GM13976 (cell line): ENCODE results near the gene PRSS36.

Source experiments
- DNase-seq: peaks from one replicate; pipeline ENCODE4 v3.0.0; 2012; ENCODE audit warnings: low spot score
- in situ Hi-C: fragments of 300-500 bp; cut with MboI; formaldehyde crosslinking; loops from one replicate; pipeline ENCODE4 v1.12.0; 2022; ENCODE audit warnings: low sequenced_read_pairs, mixed read lengths, inconsistent platforms; ENCODE audit not compliant: unreplicated experiment
- TF ChIP-seq, protein P1 (sequence below): IDR thresholded peaks from 2 replicates; pipeline ENCODE4 v1.5.1; 2012; ENCODE audit warnings: borderline replicate concordance, mild to moderate bottlenecking; ENCODE audit not compliant: insufficient read depth; ENCODE audit errors: extremely low read depth, missing control alignments, control extremely low read depth

Gene PRSS36

DNA sequence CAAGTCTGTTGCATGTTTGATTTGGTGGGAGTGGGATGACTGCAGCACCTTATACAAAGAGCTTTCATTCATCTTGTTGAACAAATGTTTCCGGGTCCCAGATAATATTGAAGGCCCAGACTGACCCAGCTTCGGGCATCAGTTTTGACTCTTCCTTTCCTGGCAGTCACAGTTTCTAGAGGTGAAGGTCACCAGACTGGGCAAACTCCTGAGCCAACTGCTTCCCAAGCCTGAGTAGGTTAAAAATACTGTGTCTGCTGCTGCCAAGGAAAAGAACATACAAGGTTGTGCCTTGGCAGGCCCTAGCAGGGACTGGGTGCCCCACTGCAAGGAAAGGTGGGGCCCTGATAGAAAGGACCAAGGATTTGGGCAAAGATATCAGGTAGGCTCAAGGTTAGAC is 37.2 kb downstream of the PRSS36 start:
- TF ChIP-seq, protein P1, sequence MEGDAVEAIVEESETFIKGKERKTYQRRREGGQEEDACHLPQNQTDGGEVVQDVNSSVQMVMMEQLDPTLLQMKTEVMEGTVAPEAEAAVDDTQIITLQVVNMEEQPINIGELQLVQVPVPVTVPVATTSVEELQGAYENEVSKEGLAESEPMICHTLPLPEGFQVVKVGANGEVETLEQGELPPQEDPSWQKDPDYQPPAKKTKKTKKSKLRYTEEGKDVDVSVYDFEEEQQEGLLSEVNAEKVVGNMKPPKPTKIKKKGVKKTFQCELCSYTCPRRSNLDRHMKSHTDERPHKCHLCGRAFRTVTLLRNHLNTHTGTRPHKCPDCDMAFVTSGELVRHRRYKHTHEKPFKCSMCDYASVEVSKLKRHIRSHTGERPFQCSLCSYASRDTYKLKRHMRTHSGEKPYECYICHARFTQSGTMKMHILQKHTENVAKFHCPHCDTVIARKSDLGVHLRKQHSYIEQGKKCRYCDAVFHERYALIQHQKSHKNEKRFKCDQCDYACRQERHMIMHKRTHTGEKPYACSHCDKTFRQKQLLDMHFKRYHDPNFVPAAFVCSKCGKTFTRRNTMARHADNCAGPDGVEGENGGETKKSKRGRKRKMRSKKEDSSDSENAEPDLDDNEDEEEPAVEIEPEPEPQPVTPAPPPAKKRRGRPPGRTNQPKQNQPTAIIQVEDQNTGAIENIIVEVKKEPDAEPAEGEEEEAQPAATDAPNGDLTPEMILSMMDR = no peak
- in situ Hi-C loops = no loop called here
- DNase-seq = no peak

DNA sequence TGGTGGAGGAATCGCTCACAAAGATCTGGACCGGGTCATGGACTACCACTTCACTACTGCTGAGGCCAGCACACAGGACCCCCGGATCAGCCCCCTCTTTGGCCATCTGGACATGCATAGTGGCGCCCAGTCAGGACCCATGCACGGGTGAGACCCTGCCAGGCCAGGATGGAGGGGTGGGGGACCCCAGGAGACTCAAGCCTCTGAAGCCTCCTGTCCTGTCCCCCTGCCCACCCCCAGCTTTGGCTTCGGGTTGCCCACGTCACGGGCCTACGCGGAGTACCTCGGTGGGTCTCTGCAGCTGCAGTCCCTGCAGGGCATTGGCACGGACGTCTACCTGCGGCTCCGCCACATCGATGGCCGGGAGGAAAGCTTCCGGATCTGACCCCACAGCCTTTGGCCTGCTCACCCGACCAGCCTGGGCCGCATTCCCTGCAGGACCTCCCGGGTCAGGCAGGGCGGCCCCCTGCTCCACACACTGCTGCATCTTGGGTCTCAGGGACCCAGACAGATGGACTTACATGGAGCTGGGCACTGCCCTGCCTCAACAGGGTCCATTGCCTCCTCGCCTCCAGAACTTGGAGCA is 37.9 kb downstream of the PRSS36 start:
- TF ChIP-seq, protein P1 = no peak
- DNase-seq = no peak
- in situ Hi-C loops = no loop called here

DNA sequence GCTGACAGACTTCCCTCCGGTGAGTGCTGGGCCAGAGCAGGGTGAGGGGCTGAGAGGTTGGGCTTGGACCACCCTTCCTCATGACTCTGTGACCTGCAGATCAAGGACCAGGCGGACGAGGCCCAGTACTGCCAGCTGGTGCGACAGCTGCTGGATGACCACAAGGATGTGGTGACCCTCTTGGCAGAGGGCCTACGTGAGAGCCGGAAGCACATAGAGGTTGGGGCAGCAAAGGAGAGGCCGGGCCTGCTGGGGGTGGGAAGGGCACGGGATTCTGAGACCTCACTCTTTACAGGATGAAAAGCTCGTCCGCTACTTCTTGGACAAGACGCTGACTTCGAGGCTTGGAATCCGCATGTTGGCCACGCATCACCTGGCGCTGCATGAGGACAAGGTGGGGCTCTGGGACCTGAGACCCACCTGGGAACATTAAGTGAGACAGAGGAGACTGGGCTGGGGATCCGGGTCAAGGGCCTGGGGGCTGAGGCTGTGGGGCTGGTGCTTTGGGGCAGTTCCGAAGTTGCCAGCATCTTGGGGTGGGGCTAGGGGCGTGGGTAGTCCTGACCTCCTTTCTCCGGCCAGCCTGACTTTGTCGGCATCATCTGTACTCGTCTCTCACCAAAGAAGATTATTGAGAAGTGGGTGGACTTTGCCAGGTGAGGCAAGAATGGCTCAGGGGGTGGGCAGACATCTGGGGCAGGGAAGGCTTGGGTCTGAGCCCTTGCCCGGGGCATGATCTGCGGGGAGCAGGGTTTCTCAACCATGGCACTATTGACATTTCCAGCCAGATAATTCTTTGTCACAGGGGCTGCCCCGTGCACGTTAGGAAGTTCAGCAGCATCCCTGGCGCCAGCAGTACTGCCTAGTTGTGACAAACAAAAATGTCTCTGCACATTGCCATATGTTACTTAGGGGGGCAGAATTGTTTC is 39.5 kb downstream of the PRSS36 start:
- no peak for DNase-seq
- TF ChIP-seq, protein P1 = no peak
- in situ Hi-C loops = no loop called here

DNA sequence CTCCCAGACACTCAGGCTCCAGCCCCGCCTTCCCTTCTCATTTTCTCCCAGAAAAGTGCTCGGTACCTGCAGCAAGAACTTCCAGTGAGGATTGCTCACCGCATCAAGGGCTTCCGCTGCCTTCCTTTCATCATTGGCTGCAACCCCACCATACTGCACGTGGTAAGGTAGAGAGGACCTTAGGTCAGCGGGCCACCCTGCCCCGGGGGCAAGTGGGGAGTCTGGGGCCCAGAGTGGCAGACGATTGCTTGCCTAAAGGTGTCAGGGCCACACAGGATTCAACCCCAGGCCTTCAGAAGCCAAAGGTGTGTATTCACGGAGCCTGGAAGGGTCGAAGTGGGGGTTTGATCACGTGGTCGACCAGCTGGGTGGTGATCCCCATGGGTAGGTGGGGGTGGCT is 40.2 kb downstream of the PRSS36 start:
- no peak for DNase-seq
- TF ChIP-seq, protein P1 = no peak
- in situ Hi-C loops = no loop called here

DNA sequence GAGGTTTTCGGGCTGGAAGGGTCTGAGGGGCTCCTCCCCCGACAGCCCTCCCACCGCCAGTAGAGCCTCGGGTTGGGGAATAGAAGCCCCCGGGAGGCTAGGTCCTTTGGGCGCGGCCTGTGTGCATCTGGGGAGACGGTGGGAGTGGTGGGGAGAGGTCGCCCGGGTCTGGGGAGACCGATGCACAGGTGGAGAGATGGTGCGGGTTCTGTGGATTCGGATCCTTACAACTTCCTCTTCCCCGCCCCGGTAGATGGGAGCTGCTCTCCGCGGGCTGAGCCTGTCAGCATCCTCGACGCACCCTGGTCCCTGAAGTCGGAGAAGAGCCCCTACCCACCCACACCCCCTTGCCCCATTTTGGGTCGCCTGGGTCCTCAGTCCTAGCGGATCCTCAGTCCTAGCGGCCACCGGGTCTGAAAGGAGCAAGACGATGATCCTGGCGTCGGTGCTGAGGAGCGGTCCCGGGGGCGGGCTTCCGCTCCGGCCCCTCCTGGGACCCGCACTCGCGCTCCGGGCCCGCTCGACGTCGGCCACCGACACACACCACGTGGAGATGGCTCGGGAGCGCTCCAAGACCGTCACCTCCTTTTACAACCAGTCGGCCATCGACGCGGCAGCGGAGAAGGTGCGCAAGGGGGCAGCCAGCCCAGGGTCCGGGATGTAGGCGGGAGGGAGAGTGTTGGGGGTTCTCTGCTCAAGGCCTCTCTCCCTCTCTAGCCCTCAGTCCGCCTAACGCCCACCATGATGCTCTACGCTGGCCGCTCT is 40.9 kb downstream of the PRSS36 start:
- peak; percentile 30 for DNase-seq
- in situ Hi-C loops = no loop called here
- TF ChIP-seq, protein P1 = no peak

DNA sequence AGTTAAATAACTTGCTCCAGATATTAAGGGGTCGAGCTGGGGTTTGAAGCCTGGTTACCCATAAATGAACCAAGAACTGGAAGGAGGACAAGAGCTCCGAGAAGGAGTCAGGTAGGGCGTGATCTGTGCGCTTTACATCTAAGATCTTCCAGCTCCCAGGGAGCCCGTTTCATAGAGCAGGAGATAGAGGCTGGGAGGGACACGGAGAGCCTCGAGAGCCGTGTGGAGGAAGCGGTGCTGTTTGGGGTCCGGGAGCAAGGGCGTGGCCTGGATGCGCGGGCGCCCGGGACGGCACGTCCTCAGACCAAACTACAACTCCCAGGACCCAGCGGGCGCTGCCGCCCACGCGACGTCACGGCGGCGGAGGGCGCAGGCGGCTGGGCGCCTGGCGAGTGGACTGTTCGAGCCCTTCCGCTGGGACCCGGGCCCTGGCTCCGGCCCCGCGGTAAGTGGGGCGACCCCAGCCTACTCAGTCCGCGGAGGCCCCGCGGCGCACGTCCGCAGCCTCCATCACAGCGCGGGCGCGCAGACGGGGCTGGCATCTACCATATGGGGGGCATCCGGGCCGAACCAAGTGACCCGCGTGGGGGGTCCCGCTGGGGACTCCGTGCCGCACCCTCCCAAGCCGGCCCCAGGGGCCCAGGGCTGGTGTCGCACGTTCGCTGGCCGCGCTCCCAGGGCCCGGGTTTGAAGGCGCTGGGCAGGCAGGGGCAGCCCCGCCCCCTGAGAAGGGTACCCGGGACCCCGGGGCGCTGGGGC is 41.7 kb downstream of the PRSS36 start, which contains the start of gene BCKDK:
BCKDK (plus strand) TSS at position 352 of the 759 bp plus-strand sequence. CDS start 838 bp downstream, outside the sequence.
- in situ Hi-C loops = no loop called here
- DNase-seq = peak; percentile 94
- TF ChIP-seq, protein P1 = no peak
